Ectodermal cell (in vitro differentiated cells): Measurements from ENCODE around the gene ETNK2.

Experiments
- H3K27ac ChIP-seq: 2 replicates; pipeline ENCODE4 v1.7.0; 2013; ENCODE audit warnings: mild to moderate bottlenecking, low read depth, low read length; ENCODE audit not compliant: insufficient read depth, poor library complexity, severe bottlenecking
- H3K27me3 ChIP-seq: 2 replicates; pipeline ENCODE4 v1.7.0; 2013; ENCODE audit warnings: mild to moderate bottlenecking, low read length; ENCODE audit not compliant: insufficient read depth, control insufficient read depth, poor library complexity, severe bottlenecking
- H3K36me3 ChIP-seq: one replicate; pipeline ENCODE4 v1.7.0; 2013; ENCODE audit warnings: low read length; ENCODE audit not compliant: control insufficient read depth, insufficient read depth
- H3K4me1 ChIP-seq: one replicate; pipeline ENCODE4 v1.7.0; 2013; ENCODE audit warnings: low read length; ENCODE audit not compliant: control insufficient read depth, insufficient read depth
- H3K4me3 ChIP-seq: 2 replicates; pipeline ENCODE4 v1.7.0; 2013; ENCODE audit warnings: low read depth, low read length, control low read depth; ENCODE audit not compliant: insufficient read depth
- H3K9me3 ChIP-seq: 2 replicates; pipeline ENCODE4 v1.7.0; 2013; ENCODE audit warnings: mild to moderate bottlenecking, low read length, moderate library complexity; ENCODE audit not compliant: control insufficient read depth
- WGBS, 2 experiments: methylation state at CpG; one replicate each; pipeline ENCODE4 v1.1.7; 2013; ENCODE audit warnings: missing lambda C conversion rate in 2 of 2; 5-methylcytosine and 5-hydroxymethylcytosine counted together

The ETNK2 gene

DNA sequence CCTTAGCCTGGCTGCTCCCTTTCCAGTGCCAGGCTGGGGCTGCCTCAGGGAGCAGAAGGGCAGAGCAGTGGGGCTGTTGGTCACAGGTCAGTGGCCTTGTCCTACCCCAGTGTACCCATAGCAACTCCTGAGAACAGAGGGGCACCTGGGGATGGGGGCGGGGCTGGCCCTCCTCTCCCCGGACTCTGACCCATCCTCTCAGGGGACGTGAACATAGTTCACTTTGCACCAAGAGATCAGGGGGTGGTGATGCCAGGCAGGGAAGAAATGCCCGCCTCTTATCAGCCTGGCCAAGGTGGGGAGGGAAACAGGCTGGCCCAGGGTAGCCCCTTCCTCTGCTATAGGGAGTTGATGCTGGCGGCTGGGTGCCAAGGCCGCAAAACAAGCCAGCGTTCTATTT, 4.9 kb downstream of the ETNK2 start:
- H3K9me3 ChIP-seq = no peaks in the 10 kb centered on the region
- no peaks in the 10 kb centered on the region for H3K36me3 ChIP-seq
- no peak overlapping the region for H3K4me3 ChIP-seq
- peaks cover 22% of the 10 kb centered on the region for H3K4me1 ChIP-seq
- H3K27ac ChIP-seq = no peak overlapping the region
- H3K27me3 ChIP-seq = peaks cover 24% of the 10 kb centered on the region
- 79 to 81% methylated on average over 7 of the region's 7 CpGs for whole genome bisulfite sequencing, 2 experiments

- no peaks in the 10 kb centered on the region for H3K9me3 ChIP-seq
- peaks cover 18% of the 10 kb centered on the region for H3K27me3 ChIP-seq
- H3K36me3 ChIP-seq = no peaks in the 10 kb centered on the region
- no peak overlapping the region for H3K4me3 ChIP-seq
- 88 to 94% methylated on average over 6 of the region's 6 CpGs for WGBS, 2 experiments
- H3K27ac ChIP-seq = no peak overlapping the region
- H3K4me1 ChIP-seq = peaks cover 22% of the 10 kb centered on the region
Observed at GRCh38 chr1:204146309-204146708, 5.5 kb downstream of the ETNK2 start.

DNA sequence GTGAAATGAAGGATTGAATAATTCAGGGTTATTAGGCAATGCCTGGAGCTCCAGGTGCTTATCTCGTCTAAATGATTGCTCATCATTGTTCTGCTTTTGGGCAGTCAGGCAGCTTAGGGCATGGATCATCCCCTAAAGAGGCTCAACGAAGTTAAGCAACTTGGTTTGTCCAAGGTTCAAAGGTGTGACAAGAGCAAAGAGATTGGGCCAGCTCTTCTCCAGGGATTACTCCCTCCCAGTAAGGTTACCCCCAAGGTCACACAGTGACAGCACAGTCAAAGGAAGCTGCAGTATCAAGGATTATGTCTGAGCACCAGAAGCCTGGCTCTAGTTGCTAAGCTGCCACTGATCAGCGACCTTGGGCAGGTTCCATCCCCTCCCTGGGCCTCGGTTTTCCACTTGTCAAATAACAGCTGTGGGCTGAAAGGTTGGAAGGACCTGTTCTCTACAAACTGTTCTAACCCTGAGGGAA, 6.8 kb downstream of the ETNK2 start:
- no peak overlapping the region for H3K27ac ChIP-seq
- peaks cover 6% of the 10 kb centered on the region for H3K27me3 ChIP-seq
- no peaks in the 10 kb centered on the region for H3K36me3 ChIP-seq
- WGBS, 2 experiments = 92 to 94% methylated on average over 4 of the region's 4 CpGs
- no peak overlapping the region for H3K4me3 ChIP-seq
- peaks cover 15% of the 10 kb centered on the region for H3K4me1 ChIP-seq
- H3K9me3 ChIP-seq = no peaks in the 10 kb centered on the region

DNA sequence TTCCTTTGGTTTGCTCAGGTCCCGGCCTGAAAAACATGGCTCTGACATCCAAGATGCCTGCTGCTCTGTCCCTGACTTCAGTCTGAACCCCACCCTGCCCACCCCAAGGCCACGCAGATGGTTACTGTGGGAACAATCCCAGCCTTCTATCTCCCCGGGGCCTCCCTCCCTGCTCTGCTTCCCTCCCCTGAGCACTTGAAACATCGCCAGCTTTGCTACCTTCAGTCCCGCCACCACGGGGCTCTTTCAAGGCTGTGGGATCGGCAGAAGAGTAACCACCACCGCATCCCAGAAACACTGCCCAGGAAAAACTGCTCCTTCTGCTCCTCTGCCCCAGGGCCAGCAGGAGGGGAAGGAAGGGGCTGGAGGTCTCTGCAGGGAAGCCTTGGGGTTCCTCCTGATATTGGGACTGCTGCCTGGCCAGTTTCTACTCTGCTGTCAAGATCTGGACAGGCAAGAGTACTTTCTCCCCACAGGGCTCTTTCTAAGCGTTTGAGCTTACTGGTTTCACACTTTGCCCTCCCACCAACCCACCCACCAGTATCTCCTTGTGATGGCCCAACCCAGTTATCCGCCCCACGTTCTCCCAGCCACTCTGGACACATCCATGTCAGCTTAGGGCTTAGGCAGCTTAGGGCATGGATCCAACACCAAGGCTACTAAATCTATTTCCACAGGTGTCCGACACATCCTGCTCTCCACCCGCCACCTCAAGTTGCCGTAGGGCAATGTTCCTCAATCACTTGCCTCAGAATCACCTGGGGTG, 8.4 kb downstream of the ETNK2 start:
- Histone ChIP-seq H3K27ac (no peak overlapping the region), H3K36me3 (no peaks in the 10 kb centered on the region), H3K4me1 (peaks cover 15% of the 10 kb centered on the region), H3K27me3 (peaks cover 4% of the 10 kb centered on the region), H3K9me3 (no peaks in the 10 kb centered on the region), H3K4me3 (no peak overlapping the region)
- WGBS, 2 experiments = 88 to 90% methylated on average over 14 of the region's 14 CpGs

GRCh38 chr1:204142032-204142974, 9.5 kb downstream of the ETNK2 start:
- Histone ChIP-seq H3K4me3 (no peak overlapping the region), H3K36me3 (no peaks in the 10 kb centered on the region), H3K9me3 (no peaks in the 10 kb centered on the region), H3K27me3 (peaks cover 4% of the 10 kb centered on the region), H3K27ac (no peak overlapping the region), H3K4me1 (peaks cover 7% of the 10 kb centered on the region)
- 78 to 87% methylated on average over 5 of the region's 5 CpGs for WGBS, 2 experiments

DNA sequence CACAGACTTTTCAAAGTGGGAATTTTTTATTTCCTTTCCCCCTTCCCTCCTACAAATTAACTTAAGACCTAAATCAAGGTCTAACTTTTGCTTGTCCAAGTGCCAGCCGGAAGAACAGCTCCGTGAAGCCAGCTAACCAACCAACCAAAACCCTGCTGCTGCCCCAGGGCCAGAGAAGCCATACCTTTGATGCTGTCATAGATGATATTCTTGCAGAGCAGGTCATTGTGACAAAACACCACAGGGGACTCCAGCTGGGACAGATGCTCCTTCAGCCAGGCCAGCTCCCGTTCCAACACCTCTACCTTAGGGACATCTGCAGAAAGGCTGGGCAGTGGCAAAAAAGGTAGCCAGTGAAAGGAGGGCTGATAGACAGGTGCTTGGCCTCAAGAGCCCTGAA, 10.7 kb downstream of the ETNK2 start:
- WGBS, 2 experiments = 90 to 92% methylated on average over 3 of the region's 3 CpGs
- Histone ChIP-seq H3K4me1 (no peaks in the 10 kb centered on the region), H3K27me3 (no peaks in the 10 kb centered on the region), H3K9me3 (no peaks in the 10 kb centered on the region), H3K4me3 (no peak overlapping the region), H3K36me3 (no peaks in the 10 kb centered on the region), H3K27ac (no peak overlapping the region)

DNA sequence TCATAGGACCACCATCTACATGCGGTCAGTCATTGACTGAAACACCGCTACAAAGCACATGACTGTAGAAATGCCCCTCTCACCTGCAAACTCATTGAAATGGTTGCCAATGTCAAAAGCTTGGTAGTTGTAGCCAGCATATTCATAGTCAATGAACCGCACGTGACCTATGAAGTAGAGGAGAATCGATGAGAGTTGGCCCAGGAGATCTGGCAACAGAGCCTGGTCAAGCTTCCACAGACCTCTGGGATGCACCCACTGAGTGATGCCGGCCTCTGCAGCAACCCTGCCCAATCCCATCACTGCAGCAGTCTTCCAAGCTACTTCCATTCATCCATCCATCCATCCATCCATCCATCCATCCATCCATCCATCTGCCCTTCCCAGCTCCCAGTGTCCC, 11.9 kb downstream of the ETNK2 start:
- no peaks in the 10 kb centered on the region for H3K27me3 ChIP-seq
- H3K27ac ChIP-seq = no peak overlapping the region
- H3K4me1 ChIP-seq = no peaks in the 10 kb centered on the region
- WGBS, 2 experiments = 95 to 96% methylated on average over 6 of the region's 6 CpGs
- no peak overlapping the region for H3K4me3 ChIP-seq
- no peaks in the 10 kb centered on the region for H3K36me3 ChIP-seq
- H3K9me3 ChIP-seq = no peaks in the 10 kb centered on the region

DNA sequence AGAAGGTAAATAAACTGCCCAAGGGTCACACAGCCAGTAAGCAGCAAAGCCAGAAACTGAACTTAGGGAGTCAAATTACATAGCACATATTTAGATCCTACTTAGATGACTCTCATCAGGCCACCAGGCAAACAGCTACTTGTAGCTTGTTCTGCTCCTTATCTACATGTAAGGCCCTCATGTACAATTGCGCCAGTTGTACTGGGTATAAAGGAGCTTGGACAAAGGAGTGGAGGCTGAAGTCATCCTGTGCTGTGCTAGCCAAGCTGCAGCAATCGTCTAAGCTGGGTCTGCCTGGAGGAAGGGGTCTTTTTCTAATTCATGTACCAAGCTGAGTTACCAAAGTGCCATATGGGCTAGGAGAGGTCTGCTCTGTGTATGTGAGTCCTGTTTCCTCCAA, 12.8 kb downstream of the ETNK2 start:
- H3K4me3 ChIP-seq = no peak overlapping the region
- H3K36me3 ChIP-seq = no peaks in the 10 kb centered on the region
- H3K27me3 ChIP-seq = no peaks in the 10 kb centered on the region
- H3K4me1 ChIP-seq = no peaks in the 10 kb centered on the region
- H3K27ac ChIP-seq = no peak overlapping the region
- no peaks in the 10 kb centered on the region for H3K9me3 ChIP-seq
- WGBS, 2 experiments = 95 to 98% methylated on average over 2 of the region's 2 CpGs

DNA sequence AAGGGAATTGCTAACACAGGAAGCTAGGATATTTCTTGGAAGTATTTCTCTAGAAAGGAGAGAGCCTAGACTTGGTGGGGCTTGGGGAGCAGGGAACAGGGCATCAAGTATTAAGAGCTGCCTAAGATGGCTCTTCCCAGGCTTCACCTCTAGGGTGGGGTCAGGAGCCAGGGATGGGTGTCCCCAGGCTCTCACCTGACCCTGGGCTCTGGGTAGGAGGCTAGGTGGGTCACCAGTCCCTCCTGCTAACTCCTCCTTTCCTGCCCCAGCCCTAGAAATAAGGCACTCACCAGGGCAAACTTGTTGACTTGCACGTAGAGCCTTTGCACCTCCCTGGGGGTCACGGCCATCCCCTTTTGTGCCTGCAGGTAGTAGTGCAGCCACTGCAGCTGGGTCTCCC, 15.0 kb downstream of the ETNK2 start:
- Histone ChIP-seq H3K27ac (no peak overlapping the region), H3K4me3 (no peak overlapping the region), H3K9me3 (no peaks in the 10 kb centered on the region), H3K36me3 (no peaks in the 10 kb centered on the region), H3K4me1 (no peaks in the 10 kb centered on the region), H3K27me3 (no peaks in the 10 kb centered on the region)
- 74 to 81% methylated on average over 2 of the region's 2 CpGs for WGBS, 2 experiments

GRCh38 chr1:204134103-204134502, 17.7 kb downstream of the ETNK2 start:
- Histone ChIP-seq H3K36me3 (no peaks in the 10 kb centered on the region), H3K9me3 (no peaks in the 10 kb centered on the region), H3K27ac (no peak overlapping the region), H3K27me3 (no peaks in the 10 kb centered on the region), H3K4me1 (no peaks in the 10 kb centered on the region), H3K4me3 (no peak overlapping the region)
- WGBS, 2 experiments = 86 to 88% methylated on average over 11 of the region's 11 CpGs
